Activated CD4-positive, alpha-beta T cell treated with anti-CD3 and anti-CD28 coated beads, Interleukin-2, amount 10 ng/mL, durations not matched to agents 24 days and 14 days (primary cell): ENCODE measurements around the gene NDUFB8. TPM values are rescaled to one million over a fixed set of nuclear protein-coding genes. Genes with fewer than 3 reads are reported as not detected.
A peak's percentile ranks its signal among the peaks of the same experiment; 100 is the strongest.

Experiments
- DNase-seq: peaks from one replicate; pipeline ENCODE4 v3.0.0; 2022
- H3K27ac Mint-ChIP-seq: one replicate; pipeline ENCODE4 v1.8.0; 2022; ENCODE audit warnings: mild to moderate bottlenecking, mixed read lengths
- H3K27me3 Mint-ChIP-seq: one replicate; pipeline ENCODE4 v1.8.0; 2022; ENCODE audit warnings: mixed read lengths
- H3K36me3 Mint-ChIP-seq: one replicate; pipeline ENCODE4 v1.8.0; 2022; ENCODE audit warnings: low read depth, mild to moderate bottlenecking, mixed read lengths
- H3K4me1 Mint-ChIP-seq: one replicate; pipeline ENCODE4 v1.8.0; 2021; ENCODE audit warnings: mixed read lengths
- H3K4me3 Mint-ChIP-seq: one replicate; pipeline ENCODE4 v1.8.0; 2022; ENCODE audit warnings: mild to moderate bottlenecking, moderate library complexity, mixed read lengths
- H3K9me3 Mint-ChIP-seq: one replicate; pipeline ENCODE4 v1.8.0; 2021; ENCODE audit warnings: mixed read lengths
- intact Hi-C: fragments of 100-400 bp; cut with micrococcal nuclease; formaldehyde crosslinking; loops from one replicate; pipeline ENCODE4 v1.15.1; 2023
- total RNA-seq: library from RNA; stranded (reverse); gene quantifications from 2 replicates; pipeline ENCODE4 v1.2.3, GENCODE V29; 2022

NDUFB8 gene
- total RNA-seq, 1 donor from 2014 or later, result 323 TPM

GRCh38 chr10:100528921-100529474, 673 bp downstream of the NDUFB8 start:
- intact Hi-C loops, result loop anchor here (1.0 to 5.0 kb wide), 4 partner anchors 18 to 342 kb away; partner anchors contain the start of genes BLOC1S2 and ERLIN1
- DNase-seq, result no peak
- Mint-ChIP-seq H3K9me3 (no peaks in the 10 kb centered on the region), H3K27ac (peak overlapping the region; percentile 91), H3K4me3 (peak overlapping the region; percentile 87), H3K27me3 (no peaks in the 10 kb centered on the region), H3K4me1 (peaks cover 27% of the 10 kb centered on the region), H3K36me3 (peaks cover 35% of the 10 kb centered on the region)

GRCh38 chr10:100528123-100528886, 1.4 kb downstream of the NDUFB8 start:
- peak; percentile 71 for DNase-seq
- Mint-ChIP-seq H3K4me1 (peaks cover 30% of the 10 kb centered on the region), H3K27ac (peak overlapping the region; percentile 91), H3K36me3 (peaks cover 42% of the 10 kb centered on the region), H3K4me3 (peak overlapping the region; percentile 87), H3K9me3 (no peaks in the 10 kb centered on the region), H3K27me3 (no peaks in the 10 kb centered on the region)
- intact Hi-C loops, result loop anchor here (1.0 to 5.0 kb wide), 4 partner anchors 17 to 342 kb away; partner anchors contain the start of genes BLOC1S2 and ERLIN1

DNA sequence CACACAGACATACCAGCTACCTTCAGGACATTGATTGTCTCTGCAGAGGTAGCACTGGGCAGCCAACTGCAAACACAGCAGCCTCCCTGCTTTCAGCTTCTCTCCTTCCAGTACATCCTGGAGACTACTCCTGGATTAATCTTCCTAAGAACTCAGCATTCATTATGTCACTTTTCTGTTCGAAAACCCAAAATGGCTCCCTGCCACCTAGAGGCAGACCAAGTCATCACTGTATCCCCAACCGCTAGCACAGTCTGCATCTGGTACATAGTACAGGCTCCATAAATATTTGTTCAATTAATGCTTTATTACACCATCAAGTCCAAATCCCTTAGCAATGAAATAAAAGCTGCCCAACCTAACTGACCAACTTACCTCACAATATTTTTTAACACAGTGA, 5.0 kb downstream of the NDUFB8 start:
- DNase-seq, result no peak
- Mint-ChIP-seq H3K4me1 (peaks cover 24% of the 10 kb centered on the region), H3K4me3 (no peak overlapping the region), H3K27me3 (no peaks in the 10 kb centered on the region), H3K9me3 (no peaks in the 10 kb centered on the region), H3K27ac (no peak overlapping the region), H3K36me3 (peaks cover 50% of the 10 kb centered on the region)
- intact Hi-C loops, result loop anchor here (5.0 kb wide), 1 partner anchor 152 kb away; no protein-coding TSS in a partner anchor

GRCh38 chr10:100524206-100524605, 5.5 kb downstream of the NDUFB8 start:
- Mint-ChIP-seq H3K27me3 (no peaks in the 10 kb centered on the region), H3K9me3 (no peaks in the 10 kb centered on the region), H3K27ac (no peak overlapping the region), H3K4me3 (no peak overlapping the region), H3K4me1 (peaks cover 24% of the 10 kb centered on the region), H3K36me3 (peaks cover 49% of the 10 kb centered on the region)
- DNase-seq, result no peak
- intact Hi-C loops, result no loop called here

DNA sequence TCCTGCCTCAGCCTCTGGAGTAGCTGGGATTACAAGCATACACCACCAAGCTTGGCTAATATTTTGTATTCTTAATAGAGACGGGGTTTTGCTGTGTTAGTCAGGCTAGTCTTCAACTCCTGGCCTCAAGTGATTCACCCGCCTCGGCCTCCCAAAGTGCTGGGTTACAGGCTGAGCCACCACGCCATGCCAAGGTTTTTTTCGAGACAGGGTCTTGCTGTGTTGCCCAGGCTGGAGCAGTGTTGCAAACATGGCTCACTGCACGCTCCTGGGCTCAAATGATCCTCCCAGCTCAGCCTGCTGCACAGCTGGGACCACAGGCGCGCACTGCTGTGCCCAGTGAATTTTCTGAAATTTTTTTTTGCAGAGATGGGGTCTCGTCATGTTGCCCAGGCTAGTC, 6.7 kb downstream of the NDUFB8 start:
- no peaks in the 10 kb centered on the region for H3K9me3 Mint-ChIP-seq
- H3K36me3 Mint-ChIP-seq, result peaks cover 50% of the 10 kb centered on the region
- DNase-seq, result no peak
- intact Hi-C loops, result no loop called here
- H3K27me3 Mint-ChIP-seq, result no peaks in the 10 kb centered on the region
- H3K4me3 Mint-ChIP-seq, result no peak overlapping the region
- no peak overlapping the region for H3K27ac Mint-ChIP-seq
- H3K4me1 Mint-ChIP-seq, result peaks cover 29% of the 10 kb centered on the region

DNA sequence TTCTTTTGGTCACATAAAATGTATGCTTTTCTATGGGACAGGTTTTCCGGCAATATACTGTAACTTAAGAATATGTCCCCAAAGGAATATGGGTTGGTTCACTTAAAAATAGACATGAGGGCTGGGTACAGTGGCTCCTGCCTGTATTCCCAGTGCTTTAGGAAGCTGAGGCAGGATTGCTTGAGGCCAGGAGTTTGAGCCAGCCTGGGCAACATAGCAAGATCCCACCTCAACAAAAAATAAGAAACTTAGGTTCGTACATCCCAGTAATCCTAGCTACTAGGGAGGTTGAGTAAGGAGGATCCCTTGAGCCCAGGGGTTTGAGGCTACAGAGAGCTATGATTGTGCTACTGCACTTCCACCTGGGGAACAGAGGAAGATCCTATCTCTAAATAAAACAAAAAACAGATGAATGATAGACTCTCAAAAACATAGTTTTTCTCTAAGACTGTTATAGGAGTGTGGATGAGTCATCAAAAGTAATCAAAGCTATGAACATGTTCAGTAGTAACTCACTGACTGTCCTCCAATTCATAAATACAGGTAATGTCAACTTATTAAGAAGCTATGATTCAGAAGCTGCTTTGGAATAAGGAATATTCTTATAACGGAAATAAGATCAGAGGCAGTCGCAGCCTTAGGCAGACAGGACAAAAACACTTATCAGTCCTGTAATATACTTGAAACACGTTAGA, 7.4 kb downstream of the NDUFB8 start:
- Mint-ChIP-seq H3K4me3 (no peak overlapping the region), H3K27ac (peak overlapping the region; percentile 1), H3K36me3 (peaks cover 54% of the 10 kb centered on the region), H3K4me1 (peaks cover 30% of the 10 kb centered on the region), H3K27me3 (no peaks in the 10 kb centered on the region), H3K9me3 (no peaks in the 10 kb centered on the region)
- no peak for DNase-seq
- intact Hi-C loops, result no loop called here

DNA sequence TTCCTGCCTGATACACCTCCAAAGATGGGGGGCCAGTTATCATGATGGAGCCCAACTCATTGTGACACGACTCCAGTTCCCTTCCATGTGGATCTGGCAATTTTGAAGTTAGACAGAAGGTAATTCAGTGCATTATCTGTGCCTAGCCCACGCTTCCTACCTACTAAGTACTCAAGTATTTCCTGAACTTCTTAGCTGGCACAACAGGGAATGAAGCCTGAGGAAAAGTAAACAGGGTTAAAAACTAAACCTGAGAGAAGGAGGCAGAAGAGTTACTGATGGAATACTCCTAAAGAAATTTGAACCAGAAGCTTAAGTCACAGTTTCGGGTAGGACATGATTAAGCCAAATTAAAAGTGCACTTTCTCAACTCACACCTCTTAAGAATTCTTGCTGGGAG, 8.9 kb downstream of the NDUFB8 start:
- Mint-ChIP-seq H3K36me3 (peaks cover 54% of the 10 kb centered on the region), H3K4me1 (peaks cover 32% of the 10 kb centered on the region), H3K9me3 (no peaks in the 10 kb centered on the region), H3K27me3 (no peaks in the 10 kb centered on the region), H3K4me3 (no peak overlapping the region), H3K27ac (no peak overlapping the region)
- intact Hi-C loops, result no loop called here
- no peak for DNase-seq

- Mint-ChIP-seq H3K9me3 (no peaks in the 10 kb centered on the region), H3K36me3 (peaks cover 46% of the 10 kb centered on the region), H3K27ac (peak within 1 kb of the TSS; percentile 34), H3K4me3 (no peak within 1 kb of the TSS), H3K27me3 (no peaks in the 10 kb centered on the region), H3K4me1 (peaks cover 36% of the 10 kb centered on the region)
- intact Hi-C loops, result loop anchor here (2.0 kb wide), 1 partner anchor 37 kb away; no protein-coding TSS in a partner anchor
- DNase-seq, result no peak
Measured at GRCh38 chr10:100519311-100520051, 10.2 kb downstream of the NDUFB8 start, which contains the start of gene SEC31B. Gene SEC31B (minus strand): TSS chr10:100519861. CDS start chr10:100516952, 2,909 bp downstream.

GRCh38 chr10:100518761-100519241, 10.9 kb downstream of the NDUFB8 start:
- Mint-ChIP-seq H3K27ac (peak overlapping the region; percentile 34), H3K4me1 (peaks cover 34% of the 10 kb centered on the region), H3K9me3 (no peaks in the 10 kb centered on the region), H3K27me3 (no peaks in the 10 kb centered on the region), H3K4me3 (no peak overlapping the region), H3K36me3 (peaks cover 47% of the 10 kb centered on the region)
- DNase-seq, result peak; percentile 92
- intact Hi-C loops, result loop anchor here (1.0 to 2.0 kb wide), 4 partner anchors 10 to 180 kb away; no protein-coding TSS in a partner anchor

GRCh38 chr10:100516847-100517246, 12.8 kb downstream of the NDUFB8 start:
- Mint-ChIP-seq H3K27ac (peak overlapping the region; percentile 69), H3K9me3 (no peaks in the 10 kb centered on the region), H3K4me3 (no peak overlapping the region), H3K27me3 (no peaks in the 10 kb centered on the region), H3K4me1 (peaks cover 44% of the 10 kb centered on the region), H3K36me3 (peaks cover 51% of the 10 kb centered on the region)
- DNase-seq, result no peak
- intact Hi-C loops, result no loop called here

DNA sequence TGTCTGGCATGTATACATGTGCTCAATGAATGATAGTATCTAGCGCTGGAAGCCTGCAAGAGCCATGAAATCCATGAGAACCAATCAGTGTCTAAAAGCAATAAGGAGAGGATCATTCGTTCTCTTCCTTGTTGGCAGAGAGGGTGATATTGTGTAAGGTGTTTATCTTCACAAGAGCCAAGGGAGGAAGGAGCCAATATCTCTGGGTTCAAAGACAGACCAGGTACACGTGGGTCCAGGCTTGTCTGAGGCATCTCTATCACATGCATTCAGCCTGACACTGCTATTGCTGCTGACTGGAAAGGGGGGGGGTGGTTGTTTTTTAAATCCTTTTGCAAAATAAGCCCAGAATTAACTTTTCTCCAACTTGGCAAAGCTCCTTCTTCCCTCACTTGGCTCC, 14.1 kb downstream of the NDUFB8 start:
- no peak overlapping the region for H3K4me3 Mint-ChIP-seq
- peaks cover 55% of the 10 kb centered on the region for H3K4me1 Mint-ChIP-seq
- peaks cover 50% of the 10 kb centered on the region for H3K36me3 Mint-ChIP-seq
- H3K27ac Mint-ChIP-seq, result no peak overlapping the region
- DNase-seq, result no peak
- no peaks in the 10 kb centered on the region for H3K9me3 Mint-ChIP-seq
- intact Hi-C loops, result no loop called here
- H3K27me3 Mint-ChIP-seq, result no peaks in the 10 kb centered on the region

GRCh38 chr10:100510533-100511308, 18.9 kb downstream of the NDUFB8 start:
- Mint-ChIP-seq H3K27me3 (no peaks in the 10 kb centered on the region), H3K27ac (peak overlapping the region; percentile 89), H3K4me1 (peaks cover 74% of the 10 kb centered on the region), H3K9me3 (no peaks in the 10 kb centered on the region), H3K4me3 (peak overlapping the region; percentile 80), H3K36me3 (peaks cover 41% of the 10 kb centered on the region)
- intact Hi-C loops, result loop anchor here (1.0 kb wide), 1 partner anchor 18 kb away; no protein-coding TSS in a partner anchor
- DNase-seq, result peak; percentile 93
